Measurements from ENCODE around the gene KRT15.

Gene KRT15

DNA sequence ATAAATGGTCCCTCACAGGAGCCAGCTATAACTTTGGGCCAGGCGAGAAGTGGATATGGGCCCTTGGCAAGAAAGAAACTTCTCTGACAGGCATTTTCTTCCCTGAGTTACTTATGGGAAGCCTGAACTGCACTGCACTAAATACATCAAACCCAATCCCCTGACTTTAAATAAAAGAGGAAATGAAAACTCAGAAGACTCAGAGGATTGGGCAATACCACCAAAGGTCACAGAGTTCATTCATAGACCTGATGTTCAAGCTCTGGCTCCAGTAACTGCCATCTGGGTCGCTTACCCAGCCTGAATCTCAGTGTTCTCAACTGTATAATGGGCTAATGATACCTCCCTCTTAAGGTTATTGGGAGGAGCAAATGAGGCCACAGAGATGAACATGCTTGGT, 38.6 kb downstream of the KRT15 start:
- DNase-seq (ENCODE audit: low spot score), result no peak

DNA sequence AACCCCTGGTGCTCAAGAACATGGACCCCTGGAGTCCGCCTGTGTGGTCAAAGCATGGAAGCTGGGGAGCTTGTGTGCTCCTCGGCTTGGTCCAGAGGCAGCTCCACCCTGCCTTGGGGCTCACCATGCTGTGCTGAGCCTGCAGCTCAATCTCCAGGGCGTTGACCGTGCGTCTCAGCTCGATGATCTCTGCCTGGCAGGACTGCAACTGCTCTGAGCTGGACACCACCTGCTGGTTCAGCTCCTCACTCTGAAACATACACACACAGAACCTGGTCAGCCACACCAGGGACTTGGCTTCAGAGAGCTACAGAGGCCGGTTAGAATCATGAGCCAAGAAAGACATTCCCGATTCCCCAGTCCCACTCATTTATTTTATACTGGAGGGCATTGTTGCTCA, 40.5 kb downstream of the KRT15 start:
- DNase-seq (ENCODE audit: low spot score), result no peak

DNA sequence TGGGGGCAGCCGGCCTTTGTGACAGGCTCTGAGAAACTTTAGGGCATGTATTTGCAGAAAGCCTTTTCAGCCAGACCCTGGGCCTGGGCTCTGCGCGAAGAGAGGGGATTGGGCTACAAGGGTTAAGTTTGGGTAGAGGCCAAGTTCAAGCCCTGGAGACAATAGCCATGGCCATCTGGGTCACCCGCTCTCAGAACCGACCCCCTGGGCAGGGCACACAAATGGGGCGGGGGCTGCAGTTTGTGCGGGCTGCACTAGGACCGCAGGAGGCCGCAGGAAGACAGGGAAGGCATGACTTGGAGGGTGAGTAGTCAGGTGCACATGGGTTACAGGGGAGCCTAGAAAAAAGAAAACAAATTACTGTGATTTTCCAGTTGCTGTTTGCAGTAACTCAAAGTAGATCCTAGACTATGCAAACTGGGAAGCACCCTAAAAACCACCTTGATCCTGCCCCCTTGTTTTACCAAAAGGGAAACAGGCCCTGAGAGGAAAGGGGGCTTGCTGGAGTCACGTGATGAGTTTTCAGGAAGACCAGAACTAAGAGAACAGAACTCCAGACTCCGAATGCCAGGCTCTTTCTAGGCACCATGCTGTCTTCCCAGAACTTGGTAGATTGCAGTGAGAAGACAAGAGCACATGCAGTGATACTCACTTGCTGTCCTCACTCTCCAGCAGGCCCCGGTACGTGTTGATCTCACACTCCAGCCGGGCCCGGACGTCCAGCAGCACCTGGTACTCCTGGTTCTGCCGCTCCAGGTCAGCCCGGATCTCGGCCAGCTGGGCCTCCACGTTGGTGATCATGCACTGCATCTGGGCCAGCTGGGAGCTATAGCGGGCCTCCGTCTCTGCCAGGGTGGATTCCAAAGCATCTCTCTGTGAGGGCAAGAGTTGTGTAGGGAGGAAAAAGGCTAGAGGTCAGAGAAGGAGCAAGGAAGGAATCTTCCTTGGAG, 41.5 kb downstream of the KRT15 start:
- DNase-seq (ENCODE audit: low spot score), result no peak

DNA sequence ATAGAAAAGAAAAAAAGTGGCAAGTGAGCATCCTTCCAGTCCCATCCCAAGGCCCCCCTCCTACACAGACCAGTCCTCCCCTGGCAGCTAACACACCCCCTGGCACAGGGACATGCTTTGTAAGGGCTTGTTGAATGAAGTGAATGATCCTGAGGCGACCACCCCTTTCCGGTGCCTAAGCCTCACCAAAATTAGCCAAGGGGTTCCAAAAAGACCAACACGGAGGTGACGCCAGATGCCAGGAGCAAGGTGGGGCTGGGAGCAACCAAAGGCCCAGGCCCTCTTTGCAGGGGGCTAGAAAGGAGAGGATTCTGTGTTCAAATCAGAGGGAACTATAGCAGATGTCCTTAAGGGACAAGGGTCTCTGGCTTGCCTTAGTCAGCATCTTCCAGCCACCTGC, 43.3 kb downstream of the KRT15 start:
- no peak for DNase-seq (ENCODE audit: low spot score)

DNA sequence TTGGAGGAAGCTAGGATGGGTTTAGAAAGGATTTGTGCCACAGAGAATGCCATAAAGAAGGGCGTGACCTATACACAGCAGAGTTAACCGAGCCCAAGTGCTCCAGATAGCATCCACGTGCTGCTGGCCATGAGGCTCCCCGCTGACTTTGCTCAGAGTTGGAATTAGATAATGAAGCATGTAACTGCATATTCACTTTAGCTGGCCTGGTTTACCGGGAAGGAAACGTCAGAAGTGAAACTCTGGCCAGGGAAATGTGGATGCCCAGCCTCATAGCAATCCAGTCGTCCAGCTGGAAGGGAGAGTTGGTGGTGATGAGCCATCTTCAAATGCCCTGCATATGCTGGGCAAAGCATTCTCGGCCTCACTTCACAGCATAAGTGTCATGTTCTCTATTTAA, 43.8 kb downstream of the KRT15 start:
- no peak for DNase-seq (ENCODE audit: low spot score)

DNA sequence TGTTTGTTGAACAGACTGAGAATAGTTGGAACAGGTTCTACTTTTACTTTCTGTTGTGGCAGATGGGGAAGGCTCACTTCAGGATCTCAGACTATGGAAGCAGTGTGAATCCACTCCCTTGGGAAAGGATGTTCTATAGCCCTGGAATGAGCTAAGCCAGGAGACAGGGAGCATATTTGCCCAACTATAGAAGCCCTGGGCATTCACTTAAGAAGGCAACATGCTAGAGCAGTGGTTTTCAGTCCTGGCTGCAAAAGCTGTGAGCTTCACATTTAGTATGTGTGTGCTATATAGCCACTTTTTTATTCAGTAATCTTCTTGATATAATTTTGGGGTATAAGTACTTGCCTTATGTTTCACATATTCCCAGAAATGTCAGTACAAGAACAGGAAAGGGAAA, 50.3 kb downstream of the KRT15 start:
- DNase-seq (ENCODE audit: low spot score), result no peak

DNA sequence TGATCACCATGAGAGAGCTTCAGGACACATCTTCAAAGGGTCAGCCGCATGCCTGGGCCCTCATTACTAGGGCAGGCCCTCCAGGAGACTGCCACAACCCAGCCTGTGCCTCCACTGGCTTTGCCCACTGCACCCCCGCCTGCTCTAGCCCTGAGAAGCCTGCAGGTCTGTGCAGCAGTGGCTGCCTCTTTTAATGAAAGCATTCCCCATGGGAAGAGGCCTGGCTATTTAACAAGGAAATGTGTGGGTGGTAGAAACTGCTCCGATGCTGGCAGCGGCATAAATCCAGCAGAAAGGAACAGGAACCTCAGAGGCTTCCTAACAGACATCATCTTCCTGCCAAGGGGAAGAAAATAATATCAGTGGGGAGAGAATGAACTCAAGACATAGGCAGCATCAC, 51.1 kb downstream of the KRT15 start:
- no peak for DNase-seq (ENCODE audit: low spot score)

DNA sequence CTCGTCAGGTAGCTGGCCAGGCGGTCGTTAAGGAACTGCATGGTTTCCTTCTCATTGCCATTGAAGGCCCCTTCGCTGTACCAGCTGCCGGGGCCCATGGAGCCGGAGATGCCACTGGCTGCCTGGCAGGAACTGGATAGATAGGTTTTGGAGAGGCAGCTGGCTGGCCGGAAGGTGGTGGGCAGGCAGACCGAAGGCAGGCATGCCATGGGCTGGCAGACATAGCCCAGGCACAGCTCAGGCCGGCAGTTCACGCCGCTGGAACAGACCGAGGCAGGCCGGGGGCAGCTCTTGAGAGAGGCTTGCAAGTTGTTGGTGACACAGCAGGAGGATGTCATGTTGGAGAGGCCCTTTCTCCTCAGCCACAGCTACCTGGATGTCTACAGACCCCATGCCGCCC, 51.7 kb downstream of the KRT15 start, which contains the start of gene KRT32:
TSS of gene KRT32 (minus strand) at position 399 of the 400 bp plus-strand sequence. CDS start at position 338, 61 bp downstream.
- DNase-seq (ENCODE audit: low spot score), result no peak

DNA sequence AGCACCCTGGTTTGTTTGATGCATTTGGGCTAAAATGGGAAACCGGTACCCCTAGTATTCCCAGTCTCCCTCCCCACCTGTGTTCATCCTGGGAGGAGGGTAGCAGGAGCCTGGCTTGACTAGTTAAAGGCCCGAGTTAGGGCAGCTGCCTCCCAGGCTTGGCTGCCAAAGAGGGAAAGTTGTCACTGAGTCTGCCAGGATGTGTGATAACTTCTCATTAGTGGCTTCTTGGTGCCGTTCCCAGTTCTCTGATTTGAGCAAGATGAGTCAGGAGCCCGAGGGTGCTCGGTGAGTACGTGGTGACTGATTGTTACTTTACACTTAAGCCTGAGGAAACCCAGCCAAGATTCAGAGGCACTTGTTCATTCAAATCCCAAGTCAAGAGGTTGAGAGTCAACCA, 54.0 kb downstream of the KRT15 start:
- DNase-seq (ENCODE audit: low spot score), result peak; percentile 68

DNA sequence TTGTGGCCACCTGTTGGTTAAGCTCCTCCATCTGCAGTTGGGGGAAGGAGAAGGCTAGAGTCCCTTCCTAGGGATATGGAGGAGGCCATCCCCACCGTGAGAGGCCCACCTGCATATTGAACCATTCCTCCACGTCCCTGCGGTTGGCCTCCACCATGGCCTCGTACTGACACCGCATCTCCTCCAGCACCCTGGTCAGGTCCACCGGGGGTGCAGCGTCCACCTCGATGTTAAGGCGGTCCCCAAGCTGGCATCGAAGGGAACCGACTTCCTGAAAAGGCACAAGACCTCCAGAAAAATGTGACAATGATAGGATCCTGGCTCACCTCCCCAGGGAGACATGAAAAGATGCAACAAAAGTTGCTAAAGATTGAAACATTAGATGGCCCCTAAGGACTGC, 54.5 kb downstream of the KRT15 start:
- DNase-seq (ENCODE audit: low spot score), result no peak

DNA sequence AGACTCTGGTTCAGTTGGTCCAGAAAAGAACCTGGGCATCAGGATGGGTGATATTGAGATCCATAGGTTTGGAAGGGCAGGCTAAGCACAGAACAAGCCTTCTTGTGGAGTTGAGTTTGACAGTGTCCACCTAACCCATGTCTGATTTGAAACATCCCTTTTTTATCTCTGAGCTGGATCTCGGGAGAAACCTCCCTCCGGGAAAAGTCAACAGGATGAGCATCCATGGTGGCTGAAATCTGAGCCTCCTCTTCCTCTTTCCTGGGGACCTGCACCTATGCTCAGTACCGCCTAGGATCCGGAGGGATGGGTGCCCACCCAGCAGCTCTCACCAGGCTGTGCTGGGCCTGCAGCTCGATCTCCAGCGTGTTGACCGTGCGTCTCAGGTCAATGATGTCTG, 54.9 kb downstream of the KRT15 start:
- no peak for DNase-seq (ENCODE audit: low spot score)

Measured in kidney capillary endothelial cell (primary cell).